KBM-7 (cell line): Measurements from ENCODE around the gene ARFRP1.

Experiments used
- DNase-seq: peaks from one replicate; pipeline ENCODE4 v3.0.0-alpha.2; 2015
- in situ Hi-C: fragments of 300-500 bp; cut with MboI; formaldehyde crosslinking; loops from 2 replicates; pipeline ENCODE4 v1.14.3; 2020; ENCODE audit warnings: low sequenced_read_pairs, low pct_unique_long_range_greater_than_20kb, mixed read lengths

ARFRP1 gene

GRCh38 chr20:63705232-63706026 is 2.3 kb downstream of the ARFRP1 start:
- no peak for DNase-seq
- in situ Hi-C loops = no loop called here

GRCh38 chr20:63704749-63705117 is 3.0 kb downstream of the ARFRP1 start:
- no peak for DNase-seq
- in situ Hi-C loops = no loop called here

- in situ Hi-C loops = no loop called here
- no peak for DNase-seq
Observed at GRCh38 chr20:63703976-63704748, 3.6 kb downstream of the ARFRP1 start.

- in situ Hi-C loops = no loop called here
- no peak for DNase-seq
Observed at GRCh38 chr20:63703471-63703975, 4.3 kb downstream of the ARFRP1 start.

- DNase-seq = no peak
- in situ Hi-C loops = no loop called here
Observed at GRCh38 chr20:63702751-63703470, 4.9 kb downstream of the ARFRP1 start.

GRCh38 chr20:63702036-63702665 is 5.6 kb downstream of the ARFRP1 start:
- in situ Hi-C loops = no loop called here
- no peak for DNase-seq

GRCh38 chr20:63701329-63702035 is 6.3 kb downstream of the ARFRP1 start:
- in situ Hi-C loops = no loop called here
- DNase-seq = no peak

- DNase-seq = no peak
- in situ Hi-C loops = no loop called here
Observed at GRCh38 chr20:63701051-63701328, 6.8 kb downstream of the ARFRP1 start.

- in situ Hi-C loops = no loop called here
- no peak for DNase-seq
Observed at GRCh38 chr20:63700199-63701050, 7.4 kb downstream of the ARFRP1 start.

- in situ Hi-C loops = no loop called here
- no peak for DNase-seq
Observed at GRCh38 chr20:63699466-63700198, 8.1 kb downstream of the ARFRP1 start.

- DNase-seq = no peak
- in situ Hi-C loops = no loop called here
Observed at GRCh38 chr20:63698739-63699465, 8.9 kb downstream of the ARFRP1 start.

- DNase-seq = no peak
- in situ Hi-C loops = no loop called here
Observed at GRCh38 chr20:63697868-63698545, 9.8 kb downstream of the ARFRP1 start.

- in situ Hi-C loops = no loop called here
- no peak for DNase-seq
Observed at GRCh38 chr20:63697357-63697867, 10.4 kb downstream of the ARFRP1 start.

- no peak for DNase-seq
- in situ Hi-C loops = no loop called here
Observed at GRCh38 chr20:63696628-63697356, 11.0 kb downstream of the ARFRP1 start, which contains the start of gene TNFRSF6B. Gene TNFRSF6B, plus strand, starts transcription at chr20:63696652. Its CDS starts 116 bp downstream, at chr20:63696768.

GRCh38 chr20:63696306-63696627 is 11.5 kb downstream of the ARFRP1 start:
- in situ Hi-C loops = no loop called here
- DNase-seq = no peak
